ENCODE results near the gene ZNF566. TPM values are rescaled to one million over a fixed set of nuclear protein-coding genes. Genes with fewer than 3 reads are reported as not detected.

The ZNF566 gene
- total and polyA plus RNA-seq, 2 of the 13 experiments (the other 11 are each of a cell fraction or from before 2014, with no cell fraction given) = 4.8 to 13.7 TPM

DNA sequence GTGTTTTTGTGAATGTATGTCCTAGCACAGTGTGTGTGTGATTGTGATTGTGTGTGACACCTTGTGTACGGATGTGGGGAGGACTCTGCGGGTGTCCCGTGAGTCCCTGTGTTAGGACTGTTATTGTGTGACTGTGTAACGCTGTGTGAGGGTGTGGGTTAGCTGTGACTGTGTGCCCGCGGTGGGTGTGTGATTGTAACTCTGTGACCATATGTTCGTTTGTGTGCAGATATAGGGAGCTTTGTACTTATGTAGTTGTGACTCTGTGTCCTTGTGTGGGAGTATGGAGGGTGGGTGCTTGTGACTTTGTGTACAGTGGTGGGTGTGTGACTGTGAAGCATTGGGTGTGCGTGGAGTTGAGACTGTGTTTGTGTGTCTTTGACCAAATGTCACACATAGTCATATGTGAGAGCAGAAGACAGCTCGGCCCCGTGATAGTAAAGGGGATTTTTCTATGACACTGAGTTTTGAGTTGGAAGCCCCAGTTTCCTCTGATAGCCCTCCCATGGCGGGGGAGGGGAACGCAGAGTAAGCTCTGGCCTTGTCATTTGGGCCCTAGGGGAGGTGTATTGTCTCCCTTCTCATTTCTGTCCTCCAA lies 39.7 kb upstream of the ZNF566 start (continued):
- TF ChIP-seq, protein P1, sequence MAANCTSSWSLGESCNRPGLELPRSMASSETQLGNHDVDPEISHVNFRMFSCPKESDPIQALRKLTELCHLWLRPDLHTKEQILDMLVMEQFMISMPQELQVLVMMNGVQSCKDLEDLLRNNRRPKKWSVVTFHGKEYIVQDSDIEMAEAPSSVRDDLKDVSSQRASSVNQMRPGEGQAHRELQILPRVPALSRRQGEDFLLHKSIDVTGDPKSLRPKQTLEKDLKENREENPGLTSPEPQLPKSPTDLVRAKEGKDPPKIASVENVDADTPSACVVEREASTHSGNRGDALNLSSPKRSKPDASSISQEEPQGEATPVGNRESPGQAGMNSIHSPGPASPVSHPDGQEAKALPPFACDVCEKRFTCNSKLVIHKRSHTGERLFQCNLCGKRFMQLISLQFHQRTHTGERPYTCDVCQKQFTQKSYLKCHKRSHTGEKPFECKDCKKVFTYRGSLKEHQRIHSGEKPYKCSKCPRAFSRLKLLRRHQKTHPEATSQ (CRISPR knock-in tag; IDR thresholded peaks at IDR 0.05; ENCODE audit: borderline replicate concordance) = no peak
- TF ChIP-seq ZZZ3 (CRISPR knock-in tag; IDR thresholded peaks at IDR 0.05; ENCODE audit: borderline replicate concordance) = no peak
- TF ChIP-seq, protein P2, sequence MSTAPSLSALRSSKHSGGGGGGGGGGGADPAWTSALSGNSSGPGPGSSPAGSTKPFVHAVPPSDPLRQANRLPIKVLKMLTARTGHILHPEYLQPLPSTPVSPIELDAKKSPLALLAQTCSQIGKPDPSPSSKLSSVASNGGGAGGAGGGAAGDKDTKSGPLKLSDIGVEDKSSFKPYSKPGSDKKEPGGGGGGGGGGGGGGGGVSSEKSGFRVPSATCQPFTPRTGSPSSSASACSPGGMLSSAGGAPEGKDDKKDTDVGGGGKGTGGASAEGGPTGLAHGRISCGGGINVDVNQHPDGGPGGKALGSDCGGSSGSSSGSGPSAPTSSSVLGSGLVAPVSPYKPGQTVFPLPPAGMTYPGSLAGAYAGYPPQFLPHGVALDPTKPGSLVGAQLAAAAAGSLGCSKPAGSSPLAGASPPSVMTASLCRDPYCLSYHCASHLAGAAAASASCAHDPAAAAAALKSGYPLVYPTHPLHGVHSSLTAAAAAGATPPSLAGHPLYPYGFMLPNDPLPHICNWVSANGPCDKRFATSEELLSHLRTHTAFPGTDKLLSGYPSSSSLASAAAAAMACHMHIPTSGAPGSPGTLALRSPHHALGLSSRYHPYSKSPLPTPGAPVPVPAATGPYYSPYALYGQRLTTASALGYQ (CRISPR knock-in tag; IDR thresholded peaks at IDR 0.05) = 0 out of 2 replicates have a peak, but pooled peaks have one; percentile 31
- TF ChIP-seq U2AF2 (IDR thresholded peaks at IDR 0.05; ENCODE audit: low read depth, low read length) = no peak
- TF ChIP-seq, protein P3, sequence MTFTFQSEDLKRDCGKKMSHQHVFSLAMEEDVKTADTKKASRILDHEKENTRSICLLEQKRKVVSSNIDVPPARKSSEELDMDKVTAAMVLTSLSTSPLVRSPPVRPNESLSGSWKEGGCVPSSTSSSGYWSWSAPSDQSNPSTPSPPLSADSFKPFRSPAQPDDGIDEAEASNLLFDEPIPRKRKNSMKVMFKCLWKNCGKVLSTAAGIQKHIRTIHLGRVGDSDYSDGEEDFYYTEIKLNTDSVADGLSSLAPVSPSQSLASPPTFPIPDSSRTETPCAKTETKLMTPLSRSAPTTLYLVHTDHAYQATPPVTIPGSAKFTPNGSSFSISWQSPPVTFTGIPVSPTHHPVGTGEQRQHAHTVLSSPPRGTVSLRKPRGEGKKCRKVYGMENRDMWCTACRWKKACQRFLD (CRISPR knock-in tag; IDR thresholded peaks at IDR 0.05; ENCODE audit: borderline replicate concordance) = 0 out of 2 replicates have a peak, but pooled peaks have one; percentile 10
- TF ChIP-seq ZNF672 (CRISPR knock-in tag; IDR thresholded peaks at IDR 0.05) = no peak
- TF ChIP-seq ZNF605 (CRISPR knock-in tag; IDR thresholded peaks at IDR 0.05) = no peak
- 0 out of 2 replicates have a peak, but pooled peaks have one; percentile 4 for TF ChIP-seq SOX13 (IDR thresholded peaks at IDR 0.05)
- no peak for TF ChIP-seq SOX13 (CRISPR knock-in tag; conservative IDR thresholded peaks at IDR 0.05 in 1 of 2, IDR thresholded peaks at IDR 0.05 in 1 of 2)
- TF ChIP-seq, protein P4, sequence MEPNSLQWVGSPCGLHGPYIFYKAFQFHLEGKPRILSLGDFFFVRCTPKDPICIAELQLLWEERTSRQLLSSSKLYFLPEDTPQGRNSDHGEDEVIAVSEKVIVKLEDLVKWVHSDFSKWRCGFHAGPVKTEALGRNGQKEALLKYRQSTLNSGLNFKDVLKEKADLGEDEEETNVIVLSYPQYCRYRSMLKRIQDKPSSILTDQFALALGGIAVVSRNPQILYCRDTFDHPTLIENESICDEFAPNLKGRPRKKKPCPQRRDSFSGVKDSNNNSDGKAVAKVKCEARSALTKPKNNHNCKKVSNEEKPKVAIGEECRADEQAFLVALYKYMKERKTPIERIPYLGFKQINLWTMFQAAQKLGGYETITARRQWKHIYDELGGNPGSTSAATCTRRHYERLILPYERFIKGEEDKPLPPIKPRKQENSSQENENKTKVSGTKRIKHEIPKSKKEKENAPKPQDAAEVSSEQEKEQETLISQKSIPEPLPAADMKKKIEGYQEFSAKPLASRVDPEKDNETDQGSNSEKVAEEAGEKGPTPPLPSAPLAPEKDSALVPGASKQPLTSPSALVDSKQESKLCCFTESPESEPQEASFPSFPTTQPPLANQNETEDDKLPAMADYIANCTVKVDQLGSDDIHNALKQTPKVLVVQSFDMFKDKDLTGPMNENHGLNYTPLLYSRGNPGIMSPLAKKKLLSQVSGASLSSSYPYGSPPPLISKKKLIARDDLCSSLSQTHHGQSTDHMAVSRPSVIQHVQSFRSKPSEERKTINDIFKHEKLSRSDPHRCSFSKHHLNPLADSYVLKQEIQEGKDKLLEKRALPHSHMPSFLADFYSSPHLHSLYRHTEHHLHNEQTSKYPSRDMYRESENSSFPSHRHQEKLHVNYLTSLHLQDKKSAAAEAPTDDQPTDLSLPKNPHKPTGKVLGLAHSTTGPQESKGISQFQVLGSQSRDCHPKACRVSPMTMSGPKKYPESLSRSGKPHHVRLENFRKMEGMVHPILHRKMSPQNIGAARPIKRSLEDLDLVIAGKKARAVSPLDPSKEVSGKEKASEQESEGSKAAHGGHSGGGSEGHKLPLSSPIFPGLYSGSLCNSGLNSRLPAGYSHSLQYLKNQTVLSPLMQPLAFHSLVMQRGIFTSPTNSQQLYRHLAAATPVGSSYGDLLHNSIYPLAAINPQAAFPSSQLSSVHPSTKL (CRISPR knock-in tag; IDR thresholded peaks at IDR 0.05) = no peak
- TF ChIP-seq, protein P5, sequence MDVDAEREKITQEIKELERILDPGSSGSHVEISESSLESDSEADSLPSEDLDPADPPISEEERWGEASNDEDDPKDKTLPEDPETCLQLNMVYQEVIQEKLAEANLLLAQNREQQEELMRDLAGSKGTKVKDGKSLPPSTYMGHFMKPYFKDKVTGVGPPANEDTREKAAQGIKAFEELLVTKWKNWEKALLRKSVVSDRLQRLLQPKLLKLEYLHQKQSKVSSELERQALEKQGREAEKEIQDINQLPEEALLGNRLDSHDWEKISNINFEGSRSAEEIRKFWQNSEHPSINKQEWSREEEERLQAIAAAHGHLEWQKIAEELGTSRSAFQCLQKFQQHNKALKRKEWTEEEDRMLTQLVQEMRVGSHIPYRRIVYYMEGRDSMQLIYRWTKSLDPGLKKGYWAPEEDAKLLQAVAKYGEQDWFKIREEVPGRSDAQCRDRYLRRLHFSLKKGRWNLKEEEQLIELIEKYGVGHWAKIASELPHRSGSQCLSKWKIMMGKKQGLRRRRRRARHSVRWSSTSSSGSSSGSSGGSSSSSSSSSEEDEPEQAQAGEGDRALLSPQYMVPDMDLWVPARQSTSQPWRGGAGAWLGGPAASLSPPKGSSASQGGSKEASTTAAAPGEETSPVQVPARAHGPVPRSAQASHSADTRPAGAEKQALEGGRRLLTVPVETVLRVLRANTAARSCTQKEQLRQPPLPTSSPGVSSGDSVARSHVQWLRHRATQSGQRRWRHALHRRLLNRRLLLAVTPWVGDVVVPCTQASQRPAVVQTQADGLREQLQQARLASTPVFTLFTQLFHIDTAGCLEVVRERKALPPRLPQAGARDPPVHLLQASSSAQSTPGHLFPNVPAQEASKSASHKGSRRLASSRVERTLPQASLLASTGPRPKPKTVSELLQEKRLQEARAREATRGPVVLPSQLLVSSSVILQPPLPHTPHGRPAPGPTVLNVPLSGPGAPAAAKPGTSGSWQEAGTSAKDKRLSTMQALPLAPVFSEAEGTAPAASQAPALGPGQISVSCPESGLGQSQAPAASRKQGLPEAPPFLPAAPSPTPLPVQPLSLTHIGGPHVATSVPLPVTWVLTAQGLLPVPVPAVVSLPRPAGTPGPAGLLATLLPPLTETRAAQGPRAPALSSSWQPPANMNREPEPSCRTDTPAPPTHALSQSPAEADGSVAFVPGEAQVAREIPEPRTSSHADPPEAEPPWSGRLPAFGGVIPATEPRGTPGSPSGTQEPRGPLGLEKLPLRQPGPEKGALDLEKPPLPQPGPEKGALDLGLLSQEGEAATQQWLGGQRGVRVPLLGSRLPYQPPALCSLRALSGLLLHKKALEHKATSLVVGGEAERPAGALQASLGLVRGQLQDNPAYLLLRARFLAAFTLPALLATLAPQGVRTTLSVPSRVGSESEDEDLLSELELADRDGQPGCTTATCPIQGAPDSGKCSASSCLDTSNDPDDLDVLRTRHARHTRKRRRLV (CRISPR knock-in tag; IDR thresholded peaks at IDR 0.05) = no peak
- no peak for TF ChIP-seq ZFP1 (CRISPR knock-in tag; IDR thresholded peaks at IDR 0.05)
- no peak; the same call in 1 of the 2 replicates for TF ChIP-seq ZMYM3 (CRISPR knock-in tag; IDR thresholded peaks at IDR 0.05)
- TF ChIP-seq SP5 (CRISPR knock-in tag; IDR thresholded peaks at IDR 0.05; ENCODE audit: borderline replicate concordance, low read depth) = no peak
- TF ChIP-seq STAG1 (CRISPR knock-in tag; IDR thresholded peaks at IDR 0.05) = no peak
